SK-N-MC (cell line): Measurements from ENCODE around the gene REV1.
"Not testable (repeated sequence)": the region's sequence is repeated elsewhere in the genome, so short reads cannot be mapped to it uniquely, and the experiment has no call there.

Source experiments
- DNase-seq: peaks from one replicate; pipeline ENCODE4 v3.0.0-alpha.2; 2011; ENCODE audit warnings: low read depth, low spot score
- H3K27ac ChIP-seq: fragments of 200-600 bp; sonication (generic); 2 replicates; pipeline ENCODE4 v1.5.1; 2016; ENCODE audit warnings: mixed run types
- H3K36me3 ChIP-seq: fragments of 200-600 bp; sonication (generic); 2 replicates; pipeline ENCODE4 v1.6.1; 2017; ENCODE audit warnings: antibody characterized with exemption, low read length, mixed read lengths; ENCODE audit not compliant: insufficient read depth
- H3K4me3 ChIP-seq: fragments of 200-600 bp; sonication (generic); 2 replicates; pipeline ENCODE4 v1.5.1; 2016
- H3K9ac ChIP-seq: fragments of 200-600 bp; sonication (generic); 2 replicates; pipeline ENCODE4 v1.8.0; 2017; ENCODE audit warnings: mixed run types, mixed read lengths; ENCODE audit not compliant: insufficient read length
- H3K9me3 ChIP-seq: fragments of 200-600 bp; sonication (generic); 2 replicates; pipeline ENCODE4 v1.6.1; 2017; ENCODE audit warnings: low read depth, mild to moderate bottlenecking, antibody characterized with exemption, low read length, moderate library complexity, mixed read lengths
- EZH2 ChIP-seq: fragments of 200-600 bp; sonication (generic); IDR thresholded peaks from one replicate; pipeline ENCODE4 v1.6.1; 2017; ENCODE audit warnings: antibody characterized with exemption
- FOXP2 ChIP-seq: optimal IDR thresholded peaks from 2 replicates; pipeline ENCODE3; 2011; ENCODE audit warnings: mild to moderate bottlenecking, moderate library complexity; ENCODE audit not compliant: insufficient read depth; ENCODE audit errors: extremely low read length, control extremely low read depth
- POLR2AphosphoS5 ChIP-seq: IDR thresholded peaks from 2 replicates; pipeline ENCODE4 v1.6.1; 2012; ENCODE audit warnings: mild to moderate bottlenecking, low read depth, low read length, borderline replicate concordance

Gene REV1

GRCh38 chr2:99470957-99471356 is 18.9 kb downstream of the REV1 start:
- no peak overlapping the region for H3K27ac ChIP-seq
- no peak overlapping the region for H3K4me3 ChIP-seq
- H3K9ac ChIP-seq, result no peak overlapping the region
- no peaks in the 10 kb centered on the region for H3K9me3 ChIP-seq
- TF ChIP-seq EZH2 (no peak), POLR2AphosphoS5 (no peak), FOXP2 (no peak)
- DNase-seq, result no peak
- H3K36me3 ChIP-seq, result no peaks in the 10 kb centered on the region

- not testable (repeated sequence) for H3K27ac ChIP-seq, H3K9ac ChIP-seq, DNase-seq
Observed at GRCh38 chr2:99470459-99470858, 19.4 kb downstream of the REV1 start.

GRCh38 chr2:99469394-99469793 is 20.4 kb downstream of the REV1 start:
- TF ChIP-seq FOXP2 (no peak), EZH2 (no peak), POLR2AphosphoS5 (no peak)

More at GRCh38 chr2:99470459-99470858, 19.4 kb downstream of the REV1 start:
- not testable (repeated sequence) for H3K9me3 ChIP-seq, H3K4me3 ChIP-seq, H3K36me3 ChIP-seq

GRCh38 chr2:99468155-99468554 is 21.7 kb downstream of the REV1 start:
- no peak for DNase-seq
- Histone ChIP-seq H3K27ac (no peak overlapping the region), H3K4me3 (no peak overlapping the region), H3K9me3 (no peaks in the 10 kb centered on the region; the same call in 1 of the 2 replicates), H3K9ac (no peak overlapping the region), H3K36me3 (no peaks in the 10 kb centered on the region; the same call in 1 of the 2 replicates)
- TF ChIP-seq POLR2AphosphoS5 (no peak), FOXP2 (no peak)

More at GRCh38 chr2:99469394-99469793, 20.4 kb downstream of the REV1 start:
- no peak for DNase-seq
- H3K27ac ChIP-seq, result no peak overlapping the region
- no peak overlapping the region for H3K4me3 ChIP-seq
- no peaks in the 10 kb centered on the region for H3K36me3 ChIP-seq
- H3K9me3 ChIP-seq, result no peaks in the 10 kb centered on the region
- H3K9ac ChIP-seq, result no peak overlapping the region

- DNase-seq, result no peak
- H3K36me3 ChIP-seq, result peaks cover 1% of the 10 kb centered on the region
- TF ChIP-seq FOXP2 (no peak), EZH2 (no peak), POLR2AphosphoS5 (no peak)
- H3K9ac ChIP-seq, result no peak overlapping the region
- no peak overlapping the region for H3K4me3 ChIP-seq
- H3K9me3 ChIP-seq, result peaks cover under 1% of the 10 kb centered on the region; the same call in 1 of the 2 replicates
- H3K27ac ChIP-seq, result no peak overlapping the region
Observed at GRCh38 chr2:99467390-99467789, 22.4 kb downstream of the REV1 start.

- no peak overlapping the region for H3K4me3 ChIP-seq
- no peak overlapping the region for H3K9ac ChIP-seq
- H3K36me3 ChIP-seq, result peaks cover 33% of the 10 kb centered on the region
- peaks cover 4% of the 10 kb centered on the region; the same call in 1 of the 2 replicates for H3K9me3 ChIP-seq
- TF ChIP-seq FOXP2 (no peak), EZH2 (no peak), POLR2AphosphoS5 (no peak)
- DNase-seq, result no peak
- H3K27ac ChIP-seq, result no peak overlapping the region
Observed at GRCh38 chr2:99461828-99462483, 27.9 kb downstream of the REV1 start.

- Histone ChIP-seq H3K4me3 (no peak overlapping the region), H3K27ac (peak overlapping the region; percentile 51), H3K9me3 (0 out of 2 replicates have a peak, but pooled peaks cover 4% of the 10 kb centered on the region), H3K36me3 (peaks cover 51% of the 10 kb centered on the region), H3K9ac (no peak overlapping the region)
- no peak for DNase-seq
- TF ChIP-seq FOXP2 (no peak), POLR2AphosphoS5 (no peak), EZH2 (no peak)
Observed at GRCh38 chr2:99458529-99458928, 31.3 kb downstream of the REV1 start.

GRCh38 chr2:99451686-99452085 is 38.1 kb downstream of the REV1 start:
- H3K9me3 ChIP-seq, result no peaks in the 10 kb centered on the region
- no peak overlapping the region for H3K4me3 ChIP-seq
- H3K27ac ChIP-seq, result no peak overlapping the region
- no peak for TF ChIP-seq POLR2AphosphoS5
- TF ChIP-seq FOXP2, result no peak
- no peak for TF ChIP-seq EZH2
- no peak for DNase-seq
- peaks cover 31% of the 10 kb centered on the region for H3K36me3 ChIP-seq
- H3K9ac ChIP-seq, result no peak overlapping the region

- H3K9ac ChIP-seq, result no peak overlapping the region
- H3K9me3 ChIP-seq, result no peaks in the 10 kb centered on the region
- no peak for TF ChIP-seq FOXP2
- no peak for TF ChIP-seq POLR2AphosphoS5
- no peak for TF ChIP-seq EZH2
- H3K27ac ChIP-seq, result no peak overlapping the region
- no peak overlapping the region for H3K4me3 ChIP-seq
- peaks cover 30% of the 10 kb centered on the region for H3K36me3 ChIP-seq
- DNase-seq, result no peak
Observed at GRCh38 chr2:99451280-99451679, 38.5 kb downstream of the REV1 start.

GRCh38 chr2:99450199-99450598 is 39.6 kb downstream of the REV1 start:
- no peak overlapping the region for H3K4me3 ChIP-seq
- peaks cover 20% of the 10 kb centered on the region for H3K36me3 ChIP-seq
- no peak overlapping the region for H3K9ac ChIP-seq
- TF ChIP-seq POLR2AphosphoS5, result no peak
- no peak for TF ChIP-seq EZH2
- DNase-seq, result no peak
- H3K9me3 ChIP-seq, result no peaks in the 10 kb centered on the region
- H3K27ac ChIP-seq, result no peak overlapping the region
